Thyroid gland (tissue), 4 donors: ENCODE measurements around the gene USP33.

Experiments
- CTCF ChIP-seq, 6 experiments: fragments of 200-600 bp in 3 of 6; fragments of 450-650 bp in 3 of 6; sonication (generic) in 3 of 6; IDR thresholded peaks; one replicate each; pipeline ENCODE4 v1.5.1; 2016 to 2019; ENCODE audit warnings: antibody characterized with exemption in 6 of 6, mild to moderate bottlenecking in 2 of 6, inconsistent platforms in 1 of 6, moderate library complexity in 1 of 6
- POLR2A ChIP-seq, 2 donors: fragments of 450-650 bp; IDR thresholded peaks; one replicate each; pipeline ENCODE4 v1.6.1; 2017; ENCODE audit warnings: antibody characterized with exemption in 2 of 2, mild to moderate bottlenecking in 2 of 2, moderate library complexity in 1 of 2

GRCh38 chr1:77781683-77782082 is 22.0 kb upstream of the USP33 start:
- no peak for TF ChIP-seq CTCF (IDR thresholded peaks at IDR 0.05)
- TF ChIP-seq POLR2A (IDR thresholded peaks at IDR 0.05) = no peak
